H1 (cell line): ENCODE data around the gene HDLBP. TPM values are rescaled to one million over a fixed set of nuclear protein-coding genes. Genes with fewer than 3 reads are reported as not detected.

Source experiments
- CTCF ChIA-PET: fragments of 300-600 bp; sonication (Branson Sonifier 250); formaldehyde crosslinking; loops from one replicate; lab custom pipeline; 2021; ENCODE audit not compliant: partially characterized antibody; lab: Charles Lee
- POLR2A ChIA-PET: fragments of 300-600 bp; sonication (Branson Sonifier 250); formaldehyde crosslinking; loops from one replicate; lab custom pipeline; 2021; ENCODE audit warnings: inconsistent platforms; ENCODE audit not compliant: partially characterized antibody; lab: Charles Lee
- DNase-seq, 2 experiments: peaks; one replicate each; pipeline versions ENCODE4 v3.0.0 to v3.0.0-alpha.2; 2010 to 2022; ENCODE audit warnings: low spot score in 2 of 2, low read depth in 1 of 2, mixed read lengths in 1 of 2
- FAIRE-seq: peaks from 2 replicates; lab custom pipeline; 2011; peaks lifted over from hg19 to GRCh38; lab: Jason Lieb, UNC
- H2AFZ ChIP-seq: 2 replicates; pipeline ENCODE4 v1.8.1; 2012; ENCODE audit warnings: low read length, inconsistent platforms
- H2AK5ac ChIP-seq: 2 replicates; pipeline ENCODE4 v1.6.1; 2013; ENCODE audit warnings: low read depth, low read length
- H2BK120ac ChIP-seq: replicated peaks from 2 replicates; pipeline ENCODE3; 2013; ENCODE audit warnings: low read depth, low read length, inconsistent platforms
- H2BK12ac ChIP-seq: 2 replicates; pipeline ENCODE4 v1.6.1; 2013; ENCODE audit warnings: low read depth, low read length
- H2BK15ac ChIP-seq: 2 replicates; pipeline ENCODE4 v1.6.1; 2013; ENCODE audit warnings: low read length
- H2BK20ac ChIP-seq: 2 replicates; pipeline ENCODE4 v1.6.1; 2013; ENCODE audit warnings: low read length
- H2BK5ac ChIP-seq: 2 replicates; pipeline ENCODE4 v1.6.1; 2013; ENCODE audit warnings: low read depth, low read length
- H3K14ac ChIP-seq: 2 replicates; pipeline ENCODE4 v1.6.1; 2013; ENCODE audit warnings: inconsistent platforms; ENCODE audit not compliant: insufficient read length
- H3K18ac ChIP-seq: 2 replicates; pipeline ENCODE4 v1.6.1; 2013; ENCODE audit warnings: low read length; ENCODE audit errors: extremely low read depth
- H3K23ac ChIP-seq: 2 replicates; pipeline ENCODE4 v1.6.1; 2013; ENCODE audit warnings: inconsistent platforms; ENCODE audit not compliant: insufficient read length
- H3K23me2 ChIP-seq: 2 replicates; pipeline ENCODE4 v1.6.1; 2013; ENCODE audit warnings: low read depth, low read length
- H3K27ac ChIP-seq: 2 replicates; pipeline ENCODE4 v1.6.1; 2011; ENCODE audit warnings: low read depth, low read length, inconsistent platforms
- H3K27me3 ChIP-seq, 4 experiments: replicated peaks in 1 of 4; 1 replicate in 1 of 4; 2 replicates in 3 of 4; pipeline versions ENCODE4 v1.6.1 to v1.8.1; 2011 to 2013; ENCODE audit warnings: low read length in 3 of 4, mild to moderate bottlenecking in 3 of 4, inconsistent platforms in 2 of 4, mixed read lengths in 2 of 4, moderate library complexity in 1 of 4; ENCODE audit not compliant: control insufficient read depth in 3 of 4, insufficient read depth in 3 of 4; ENCODE audit errors: extremely low read depth in 1 of 4
- H3K36me3 ChIP-seq, 4 experiments: 2 replicates each; pipeline versions ENCODE4 v1.6.1 to v1.8.1; 2011 to 2013; ENCODE audit warnings: mild to moderate bottlenecking in 4 of 4, low read length in 3 of 4, moderate library complexity in 2 of 4, control low read depth in 1 of 4, inconsistent platforms in 1 of 4; ENCODE audit not compliant: insufficient read depth in 4 of 4, control insufficient read depth in 2 of 4
- H3K4ac ChIP-seq: replicated peaks from 2 replicates; pipeline ENCODE3; 2013; ENCODE audit warnings: low read length, low read depth, mixed read lengths, inconsistent platforms; ENCODE audit not compliant: insufficient read length
- H3K4me1 ChIP-seq, 4 experiments: replicated peaks in 1 of 4; 1 replicate in 1 of 4; 2 replicates in 3 of 4; pipeline versions ENCODE4 v1.6.1 to v1.8.1; 2011 to 2013; ENCODE audit warnings: low read length in 3 of 4, inconsistent platforms in 2 of 4, mixed read lengths in 1 of 4; ENCODE audit not compliant: insufficient read depth in 4 of 4, control insufficient read depth in 3 of 4
- H3K4me2 ChIP-seq, 2 experiments: 2 replicates each; pipeline versions ENCODE4 v1.6.1 to v1.8.1; 2011 to 2013; ENCODE audit warnings: low read depth in 2 of 2, low read length in 2 of 2, control low read depth in 1 of 2, inconsistent platforms in 1 of 2, mild to moderate bottlenecking in 1 of 2; ENCODE audit not compliant: insufficient read depth in 1 of 2
- H3K4me3 ChIP-seq, 4 experiments: fragments of 200-600, 300-600 bp in 1 of 4; sonication (generic), shearing (Covaris generic), sonication (Bioruptor Twin) in 1 of 4; 2 replicates each; pipeline versions ENCODE4 v1.5.1 to v1.8.1; 2011 to 2016; ENCODE audit warnings: low read length in 4 of 4, low read depth in 3 of 4, control low read depth in 2 of 4, inconsistent platforms in 2 of 4, mild to moderate bottlenecking in 2 of 4, mixed read lengths in 1 of 4, moderate library complexity in 1 of 4; ENCODE audit not compliant: insufficient read depth in 2 of 4; ENCODE audit errors: extremely low read depth in 1 of 4
- H3K56ac ChIP-seq: replicated peaks from 2 replicates; pipeline ENCODE3; 2013; ENCODE audit warnings: low read depth, mild to moderate bottlenecking, mixed read lengths, low read length, inconsistent platforms; ENCODE audit not compliant: insufficient read length
- H3K79me1 ChIP-seq: 2 replicates; pipeline ENCODE4 v1.6.1; 2013; ENCODE audit warnings: low read depth, low read length, control low read depth
- H3K79me2 ChIP-seq, 2 experiments: 2 replicates each; pipeline versions ENCODE4 v1.6.1 to v1.8.1; 2012 to 2013; ENCODE audit warnings: low read length in 2 of 2, mild to moderate bottlenecking in 2 of 2, inconsistent platforms in 1 of 2; ENCODE audit not compliant: insufficient read depth in 2 of 2, control insufficient read depth in 1 of 2
- H3K9ac ChIP-seq, 4 experiments: replicated peaks in 1 of 4; 1 replicate in 1 of 4; 2 replicates in 3 of 4; pipeline versions ENCODE4 v1.6.1 to v1.8.1; 2011 to 2013; ENCODE audit warnings: low read depth in 3 of 4, low read length in 3 of 4, control low read depth in 2 of 4, mild to moderate bottlenecking in 2 of 4, moderate library complexity in 2 of 4, inconsistent platforms in 1 of 4; ENCODE audit errors: extremely low read depth in 1 of 4
- H3K9me3 ChIP-seq, 2 experiments: 2 replicates each; pipeline versions ENCODE4 v1.6.1 to v1.8.1; 2012 to 2013; ENCODE audit warnings: mild to moderate bottlenecking in 2 of 2, moderate library complexity in 2 of 2, control low read depth in 1 of 2, inconsistent platforms in 1 of 2, low read depth in 1 of 2, low read length in 1 of 2, mixed read lengths in 1 of 2; ENCODE audit not compliant: insufficient read depth in 2 of 2
- H4K20me1 ChIP-seq, 2 experiments: replicated peaks in 1 of 2; 2 replicates each; pipeline versions ENCODE3 to v1.8.1; 2011 to 2013; ENCODE audit warnings: inconsistent platforms in 2 of 2, low read length in 2 of 2, mild to moderate bottlenecking in 1 of 2; ENCODE audit not compliant: insufficient read depth in 2 of 2, control insufficient read depth in 1 of 2
- H4K5ac ChIP-seq: 2 replicates; pipeline ENCODE4 v1.6.1; 2013; ENCODE audit warnings: low read length, low read depth, mixed read lengths, inconsistent platforms; ENCODE audit not compliant: insufficient read length
- H4K8ac ChIP-seq: 2 replicates; pipeline ENCODE4 v1.8.0; 2013; ENCODE audit warnings: mild to moderate bottlenecking, moderate library complexity, low read length, inconsistent platforms; ENCODE audit not compliant: insufficient read depth; ENCODE audit errors: extremely low read depth
- H4K91ac ChIP-seq: replicated peaks from 2 replicates; pipeline ENCODE3; 2013; ENCODE audit warnings: low read length, mixed read lengths, inconsistent platforms; ENCODE audit not compliant: insufficient read length
- ASH2L ChIP-seq: fragments of 200-600, 300-600 bp; sonication (generic); IDR thresholded peaks from one replicate; pipeline ENCODE4 v1.7.1; 2017; ENCODE audit warnings: low read length
- JUN ChIP-seq: IDR thresholded peaks from 2 replicates; pipeline ENCODE4 v1.6.1; 2011; ENCODE audit warnings: low read depth, mild to moderate bottlenecking, improper control_type of control experiment, low read length
- KDM1A ChIP-seq: fragments of 200-600, 300-600 bp; sonication (generic); IDR thresholded peaks from 2 replicates; pipeline ENCODE4 v1.7.1; 2016; ENCODE audit warnings: mild to moderate bottlenecking, low read length, borderline replicate concordance
- MAFK ChIP-seq: IDR thresholded peaks from 2 replicates; pipeline ENCODE4 v1.6.1; 2012; ENCODE audit warnings: low read depth, mild to moderate bottlenecking, improper control_type of control experiment, low read length
- POLR2A ChIP-seq, 2 experiments: IDR thresholded peaks; 1 replicate in 1 of 2; 2 replicates in 1 of 2; pipeline ENCODE4 v1.6.1; 2011; ENCODE audit warnings: low read depth in 2 of 2, low read length in 2 of 2, mild to moderate bottlenecking in 2 of 2; ENCODE audit errors: control extremely low read depth in 1 of 2
- POU5F1 ChIP-seq: IDR thresholded peaks from 2 replicates; pipeline ENCODE4 v1.6.1; 2011; ENCODE audit warnings: low read depth, mild to moderate bottlenecking, low read length, moderate library complexity
- SIX5 ChIP-seq: IDR thresholded peaks from 2 replicates; pipeline ENCODE4 v1.6.1; 2011; ENCODE audit warnings: mild to moderate bottlenecking, low read depth, low read length
- SRF ChIP-seq: IDR thresholded peaks from 2 replicates; pipeline ENCODE4 v1.6.1; 2011; ENCODE audit warnings: mild to moderate bottlenecking, low read depth, low read length, moderate library complexity
- SUZ12 ChIP-seq: fragments of 200-600 bp; sonication (generic); IDR thresholded peaks from 2 replicates; pipeline ENCODE4 v1.6.1; 2012; ENCODE audit warnings: mild to moderate bottlenecking, inconsistent platforms, low read length, moderate library complexity, mixed read lengths
- TBP ChIP-seq: IDR thresholded peaks from 2 replicates; pipeline ENCODE4 v1.6.1; 2011; ENCODE audit warnings: low read depth, low read length, improper control_type of control experiment
- WGBS, 2 experiments: shearing (Covaris generic) in 1 of 2; methylation state at CpG; one replicate each; pipeline versions ENCODE4 v1.1.6 to v1.1.7; 2013 to 2015; ENCODE audit warnings: low lambda C conversion rate in 2 of 2, mixed read lengths in 2 of 2, inconsistent platforms in 1 of 2, low coverage in 1 of 2, missing lambda C conversion rate in 1 of 2; ENCODE audit not compliant: insufficient replicate concordance in 2 of 2, insufficient coverage in 1 of 2, insufficient read length in 1 of 2; ENCODE audit errors: extremely low coverage in 1 of 2, missing lambda C conversion rate in 1 of 2; 5-methylcytosine and 5-hydroxymethylcytosine counted together
- polyA plus RNA-seq, 7 experiments: library from polyadenylated mRNA; depleted of rRNA in 3 of 7; stranded (reverse) in 5 of 7; unstranded in 2 of 7; fragments of >200 nt in 5 of 7; fragments of 200-250 nt in 2 of 7; gene quantifications; 1 replicate in 5 of 7; 2 replicates in 1 of 7; 4 replicates in 1 of 7; pipeline versions ENCODE4 v1.2.1 to v1.2.3, GENCODE V29; 2011 to 2013; ENCODE audit warnings: missing spikeins in 2 of 7, mixed read lengths in 2 of 7
- total RNA-seq: library from RNA; stranded (reverse); fragmentation: NEBNext Ultra II Directional; extraction: Animal tissue kit (Norgen Biotek cat#: 25700); gene quantifications from 2 replicates; pipeline ENCODE4 v1.2.1, GENCODE V29; 2021

HDLBP gene
- total and polyA plus RNA-seq, 2 of the 8 experiments (the other 6 are each of a cell fraction or from before 2014, with no cell fraction given), result 185 to 360 TPM

- H2BK15ac ChIP-seq, result no peak overlapping the region
- no peak overlapping the region for H2AFZ ChIP-seq
- H3K4me2 ChIP-seq, result no peak overlapping the region
- peaks cover 10 to 53% of the 10 kb centered on the region in 2 experiments for H3K79me2 ChIP-seq
- H3K23me2 ChIP-seq, result peaks cover 8% of the 10 kb centered on the region; the same call in 1 of the 2 replicates
- H3K27ac ChIP-seq, result no peak overlapping the region
- H3K18ac ChIP-seq, result no peak overlapping the region
- H3K4me3 ChIP-seq, result no peak overlapping the region
- WGBS, 2 experiments, result 92% methylated on average over 14 of the region's 14 CpGs; no CpG with 5 or more reads in 1 of the 2 experiments
- H3K9ac ChIP-seq, result no peak overlapping the region
- peaks cover 0 to 10% (median 3%) of the 10 kb centered on the region in 4 experiments; a peak in 5 of 7 replicates for H3K4me1 ChIP-seq
- H3K9me3 ChIP-seq, result no peaks in the 10 kb centered on the region
- H4K8ac ChIP-seq, result no peak overlapping the region
- no peak for FAIRE-seq
- no peak overlapping the region for H2BK120ac ChIP-seq
- CTCF ChIA-PET, result interaction anchor here (1.0 to 1.6 kb wide), 3 partner anchors 9 to 48 kb away, joined by 3 to 7 read pairs (median 3); no protein-coding TSS in a partner anchor
- TF ChIP-seq POU5F1 (no peak), SIX5 (no peak), JUN (no peak), KDM1A (no peak), ASH2L (no peak), SUZ12 (no peak), POLR2A (IDR thresholded peaks at IDR 0.05; ENCODE audit: control extremely low read depth in 1 of 2, low read depth in 2 of 2, low read length in 2 of 2) (no peak), MAFK (no peak), TBP (no peak), SRF (no peak)
- TF ChIP-seq, all 59 proteins: peak for 0
- Histone ChIP-seq H3K4ac (no peak overlapping the region), H2BK20ac (no peak overlapping the region), H3K36me3 (peaks cover 0 to 29% (median 5%) of the 10 kb centered on the region in 4 experiments; a peak in 6 of 8 replicates), H4K91ac (no peak overlapping the region), H2BK5ac (no peak overlapping the region), H3K14ac (no peak overlapping the region), H2BK12ac (no peak overlapping the region), H4K20me1 (peaks cover 16 to 48% of the 10 kb centered on the region in 2 experiments), H4K5ac (no peak overlapping the region), H3K27me3 (no peaks in the 10 kb centered on the region), H3K79me1 (peaks cover 33% of the 10 kb centered on the region), H2AK5ac (no peak overlapping the region), H3K23ac (no peak overlapping the region), H3K56ac (no peak overlapping the region)
- POLR2A ChIA-PET, result interaction anchor here (0.9 to 3.0 kb wide), 4 partner anchors 12 to 62 kb away, joined by 3 to 9 read pairs (median 4); partner anchors contain the start of genes HDLBP and SEPTIN2
- DNase-seq, result no peak
These were observed 46.6 kb downstream of the HDLBP start for GRCh38 chr2:241268716-241269445.
